ENCODE measurements around the gene POLE4.

The POLE4 gene

DNA sequence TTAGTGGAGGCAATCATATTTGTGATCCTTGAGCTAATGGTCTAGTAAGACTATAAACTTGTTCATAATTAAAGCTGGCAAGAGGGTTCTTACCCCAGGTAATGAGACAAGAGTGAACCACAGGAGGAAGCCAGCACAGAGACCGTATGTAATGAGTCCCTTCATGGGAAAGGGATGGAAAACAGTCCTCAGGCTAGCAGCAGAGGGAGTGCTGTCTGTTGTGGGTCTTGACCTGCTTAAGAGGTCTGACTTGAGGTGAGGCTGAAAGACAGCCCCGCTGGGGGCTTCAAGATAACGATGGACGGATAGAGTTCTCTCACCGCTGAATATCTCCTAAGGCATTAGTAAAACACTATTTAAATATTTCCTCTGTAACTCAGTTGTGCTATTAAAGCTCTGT lies 16.2 kb upstream of the POLE4 start:
- Histone ChIP-seq H3K4me3 (replicated peaks; ENCODE audit: low read depth, low read length) (no peak overlapping the region), H3K27me3 (replicated peaks; ENCODE audit: control insufficient read depth, insufficient read depth, low read length) (no peaks in the 10 kb centered on the region), H3K36me3 (ENCODE audit: control insufficient read depth, insufficient read depth, low read length) (no peaks in the 10 kb centered on the region)
- DNase-seq (ENCODE audit: extremely low read depth, insufficient read length), result no peak
- TF ChIP-seq, protein P1, sequence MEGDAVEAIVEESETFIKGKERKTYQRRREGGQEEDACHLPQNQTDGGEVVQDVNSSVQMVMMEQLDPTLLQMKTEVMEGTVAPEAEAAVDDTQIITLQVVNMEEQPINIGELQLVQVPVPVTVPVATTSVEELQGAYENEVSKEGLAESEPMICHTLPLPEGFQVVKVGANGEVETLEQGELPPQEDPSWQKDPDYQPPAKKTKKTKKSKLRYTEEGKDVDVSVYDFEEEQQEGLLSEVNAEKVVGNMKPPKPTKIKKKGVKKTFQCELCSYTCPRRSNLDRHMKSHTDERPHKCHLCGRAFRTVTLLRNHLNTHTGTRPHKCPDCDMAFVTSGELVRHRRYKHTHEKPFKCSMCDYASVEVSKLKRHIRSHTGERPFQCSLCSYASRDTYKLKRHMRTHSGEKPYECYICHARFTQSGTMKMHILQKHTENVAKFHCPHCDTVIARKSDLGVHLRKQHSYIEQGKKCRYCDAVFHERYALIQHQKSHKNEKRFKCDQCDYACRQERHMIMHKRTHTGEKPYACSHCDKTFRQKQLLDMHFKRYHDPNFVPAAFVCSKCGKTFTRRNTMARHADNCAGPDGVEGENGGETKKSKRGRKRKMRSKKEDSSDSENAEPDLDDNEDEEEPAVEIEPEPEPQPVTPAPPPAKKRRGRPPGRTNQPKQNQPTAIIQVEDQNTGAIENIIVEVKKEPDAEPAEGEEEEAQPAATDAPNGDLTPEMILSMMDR (IDR thresholded peaks at IDR 0.05; ENCODE audit: insufficient read depth, low read length, poor library complexity, severe bottlenecking), result no peak

DNA sequence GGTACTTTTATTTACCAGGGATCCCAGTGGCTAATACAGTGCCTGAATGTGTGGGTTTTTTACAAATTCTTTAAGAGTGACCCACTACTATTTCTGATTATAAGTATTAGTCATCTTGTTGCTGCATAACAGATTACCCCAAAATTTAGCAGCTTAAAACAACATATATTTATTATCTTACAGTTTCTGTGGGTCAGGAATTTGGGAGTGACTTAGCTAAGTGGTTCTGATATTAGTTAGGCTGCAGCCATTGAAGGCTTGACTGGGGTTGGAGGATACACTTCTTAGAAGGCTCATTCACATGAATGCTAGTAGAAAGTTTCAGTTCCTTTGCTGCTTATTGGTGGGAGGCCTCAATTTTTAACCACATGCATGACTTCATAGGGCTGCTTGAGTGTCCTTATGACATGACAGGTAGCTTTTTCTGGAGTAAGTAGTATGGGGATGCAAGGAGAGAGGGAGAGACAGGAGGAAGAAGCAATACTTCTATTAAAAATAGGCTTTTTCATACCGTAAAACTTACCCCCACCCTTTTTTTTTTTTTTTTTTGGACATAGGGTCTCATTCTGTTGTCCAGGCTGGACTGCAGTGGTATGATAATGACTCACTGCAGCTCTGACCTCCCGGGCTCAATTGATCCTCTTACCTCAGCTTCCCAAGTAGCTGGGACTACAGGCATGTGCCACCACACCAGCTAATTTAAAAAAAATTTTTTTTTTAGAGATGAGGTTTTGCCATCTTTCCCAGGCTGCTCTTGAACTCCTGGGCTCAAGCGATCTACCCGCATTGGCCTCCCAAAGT lies 13.3 kb upstream of the POLE4 start:
- DNase-seq (ENCODE audit: extremely low read depth, insufficient read length), result peak; percentile 21
- TF ChIP-seq, protein P1 (IDR thresholded peaks at IDR 0.05; ENCODE audit: insufficient read depth, low read length, poor library complexity, severe bottlenecking), result no peak
- H3K27me3 ChIP-seq (replicated peaks; ENCODE audit: control insufficient read depth, insufficient read depth, low read length), result no peaks in the 10 kb centered on the region
- no peak overlapping the region for H3K4me3 ChIP-seq (replicated peaks; ENCODE audit: low read depth, low read length)
- H3K36me3 ChIP-seq (ENCODE audit: control insufficient read depth, insufficient read depth, low read length), result no peaks in the 10 kb centered on the region

- no peak overlapping the region for H3K4me3 ChIP-seq (replicated peaks; ENCODE audit: low read depth, low read length)
- no peak for DNase-seq (ENCODE audit: extremely low read depth, insufficient read length)
- H3K36me3 ChIP-seq (ENCODE audit: control insufficient read depth, insufficient read depth, low read length), result no peaks in the 10 kb centered on the region
- H3K27me3 ChIP-seq (replicated peaks; ENCODE audit: control insufficient read depth, insufficient read depth, low read length), result no peaks in the 10 kb centered on the region
- TF ChIP-seq, protein P1 (IDR thresholded peaks at IDR 0.05; ENCODE audit: insufficient read depth, low read length, poor library complexity, severe bottlenecking), result no peak
Observed at GRCh38 chr2:74945788-74946331, 12.6 kb upstream of the POLE4 start.

- H3K27me3 ChIP-seq (replicated peaks; ENCODE audit: control insufficient read depth, insufficient read depth, low read length), result no peaks in the 10 kb centered on the region
- no peak overlapping the region for H3K4me3 ChIP-seq (replicated peaks; ENCODE audit: low read depth, low read length)
- DNase-seq (ENCODE audit: extremely low read depth, insufficient read length), result no peak
- H3K36me3 ChIP-seq (ENCODE audit: control insufficient read depth, insufficient read depth, low read length), result no peaks in the 10 kb centered on the region
- TF ChIP-seq, protein P1 (IDR thresholded peaks at IDR 0.05; ENCODE audit: insufficient read depth, low read length, poor library complexity, severe bottlenecking), result no peak
Observed at GRCh38 chr2:74947703-74948102, 10.7 kb upstream of the POLE4 start.

GRCh38 chr2:74948779-74949178 lies 9.7 kb upstream of the POLE4 start:
- TF ChIP-seq, protein P1 (IDR thresholded peaks at IDR 0.05; ENCODE audit: insufficient read depth, low read length, poor library complexity, severe bottlenecking), result no peak
- Histone ChIP-seq H3K27me3 (replicated peaks; ENCODE audit: control insufficient read depth, insufficient read depth, low read length) (no peaks in the 10 kb centered on the region), H3K4me3 (replicated peaks; ENCODE audit: low read depth, low read length) (no peak overlapping the region), H3K36me3 (ENCODE audit: control insufficient read depth, insufficient read depth, low read length) (no peaks in the 10 kb centered on the region)
- no peak for DNase-seq (ENCODE audit: extremely low read depth, insufficient read length)
